Heart left ventricle (tissue), 16 donors: Measurements from ENCODE around the gene GPR39. TPM values are rescaled to one million over a fixed set of nuclear protein-coding genes. Genes with fewer than 3 reads are reported as not detected.

Experiments
- ATAC-seq, 4 donors: fragments of 200-7000 bp; cut with Tn5 transposase; one replicate each; pipeline ENCODE4 v1.9.1; 2020 to 2022; ENCODE audit warnings: moderate library complexity in 4 of 4, mild to moderate bottlenecking in 3 of 4, moderate number of reproducible peaks in 1 of 4
- DNase-seq, 5 donors: peaks; one replicate each; pipeline ENCODE4 v3.0.0-alpha.2; 2020
- H3K27ac ChIP-seq, 12 donors: fragments of 200-600 bp; sonication (generic) in 4 of 12; one replicate each; pipeline versions ENCODE4 v1.5.0 to v1.8.0; 2016 to 2022; ENCODE audit warnings: mild to moderate bottlenecking in 2 of 12
- H3K27me3 ChIP-seq, 9 donors: fragments of 200-600 bp; sonication (generic) in 2 of 9; one replicate each; pipeline versions ENCODE4 v1.5.1 to v1.8.0; 2016 to 2022; ENCODE audit warnings: mild to moderate bottlenecking in 3 of 9
- H3K36me3 ChIP-seq, 9 donors: fragments of 200-600 bp; sonication (generic) in 2 of 9; one replicate each; pipeline versions ENCODE4 v1.5.0 to v1.8.0; 2018 to 2022; ENCODE audit warnings: mild to moderate bottlenecking in 2 of 9
- H3K4me1 ChIP-seq, 12 donors: fragments of 200-600 bp; sonication (generic) in 4 of 12; one replicate each; pipeline versions ENCODE4 v1.5.0 to v1.8.0; 2016 to 2022; ENCODE audit warnings: mild to moderate bottlenecking in 3 of 12
- H3K4me3 ChIP-seq, 12 donors: fragments of 200-600 bp; sonication (generic) in 4 of 12; one replicate each; pipeline versions ENCODE4 v1.5.0 to v1.8.0; 2017 to 2022; ENCODE audit warnings: mild to moderate bottlenecking in 9 of 12, moderate library complexity in 4 of 12
- H3K9me3 ChIP-seq, 12 donors: fragments of 200-600 bp; sonication (generic) in 4 of 12; one replicate each; pipeline versions ENCODE4 v1.5.0 to v1.8.0; 2016 to 2022; ENCODE audit warnings: mild to moderate bottlenecking in 1 of 12
- POLR2A ChIP-seq, 2 donors: fragments of 450-650 bp; IDR thresholded peaks; one replicate each; pipeline ENCODE4 v1.6.1; 2017; ENCODE audit warnings: antibody characterized with exemption in 2 of 2, mild to moderate bottlenecking in 2 of 2, moderate library complexity in 2 of 2
- WGBS, 4 donors: extraction: QIAGEN DNeasy Blood & Tissue Kit in 2 of 4; methylation state at CpG; one replicate each; pipeline versions ENCODE4 v1.1.5 to v1.1.7; 2013 to 2018; 5-methylcytosine and 5-hydroxymethylcytosine counted together
- intact Hi-C, 10 donors: fragments of 100-400 bp; cut with DNase I; formaldehyde crosslinking; loops; one replicate each; pipeline versions ENCODE4 v1.11.1 to v1.14.2; 2022
- polyA plus RNA-seq, 2 donors: library from polyadenylated mRNA; stranded (reverse); fragments of 200-250 nt; gene quantifications; one replicate each; pipeline ENCODE4 v1.2.3, GENCODE V29; 2013
- total RNA-seq, 9 donors: library from RNA; depleted of rRNA in 2 of 9; stranded (reverse); fragments of >200 nt in 2 of 9; fragmentation: NEBNext Ultra II Directional in 3 of 9; extraction: Animal tissue kit (Norgen Biotek cat#: 25700) in 3 of 9; gene quantifications; one replicate each; pipeline versions ENCODE4 v1.1.0 to v1.2.4, GENCODE V29; 2016 to 2023
- TF ChIP-seq, protein P1 (sequence below), 12 donors: fragments of 200-600 bp; sonication (generic) in 4 of 12; IDR thresholded peaks; one replicate each; pipeline versions ENCODE4 v1.5.0 to v1.8.0; 2018 to 2022; ENCODE audit warnings: antibody characterized with exemption in 12 of 12, mild to moderate bottlenecking in 5 of 12
- donor health status: ischemic (EF 13 %, LVEDD 7.1; RV severe dilation, severe dysfunction).
- donor health status: healthy with polysubstance abuse.
- donor health status: DM: no; HTN: yes; CAD: no.
- donor health status: DM: no; HTN: no; CAD: no.
- donor health status: ischemic (EF 25% LVEDD 6.9; RV normal size, moderate dysfunction).
- donor health status: ischemic (EF 25% LVEDD 5.7; RV mildly dilated, moderate dysfunction).
- donor health status: healthy.
- donor health status: DM: yes; HTN: yes; CAD: no.
- donor health status: ischemic (EF 35%, LVEDD 5.7; RV mildly dilated, moderate dysfunction).
- donor health status: nonischemic (EF 11% LVEDD 7.7; RV severe dilation, severe dysfunction).
- donor health status: DM: yes; HTN: yes; CAD: no.
- donor health status: PGD.
- donor health status: ischemic (EF 29% LVEDD 5.4; RV normal size, mild dysfunction).
- donor health status: nonischemic (EF 23%, LVEDD 6.1; RV moderate dilation, normal function).

GPR39 gene
- total and polyA plus RNA-seq, 11 donors: 0.11 TPM; not detected in 10

DNA sequence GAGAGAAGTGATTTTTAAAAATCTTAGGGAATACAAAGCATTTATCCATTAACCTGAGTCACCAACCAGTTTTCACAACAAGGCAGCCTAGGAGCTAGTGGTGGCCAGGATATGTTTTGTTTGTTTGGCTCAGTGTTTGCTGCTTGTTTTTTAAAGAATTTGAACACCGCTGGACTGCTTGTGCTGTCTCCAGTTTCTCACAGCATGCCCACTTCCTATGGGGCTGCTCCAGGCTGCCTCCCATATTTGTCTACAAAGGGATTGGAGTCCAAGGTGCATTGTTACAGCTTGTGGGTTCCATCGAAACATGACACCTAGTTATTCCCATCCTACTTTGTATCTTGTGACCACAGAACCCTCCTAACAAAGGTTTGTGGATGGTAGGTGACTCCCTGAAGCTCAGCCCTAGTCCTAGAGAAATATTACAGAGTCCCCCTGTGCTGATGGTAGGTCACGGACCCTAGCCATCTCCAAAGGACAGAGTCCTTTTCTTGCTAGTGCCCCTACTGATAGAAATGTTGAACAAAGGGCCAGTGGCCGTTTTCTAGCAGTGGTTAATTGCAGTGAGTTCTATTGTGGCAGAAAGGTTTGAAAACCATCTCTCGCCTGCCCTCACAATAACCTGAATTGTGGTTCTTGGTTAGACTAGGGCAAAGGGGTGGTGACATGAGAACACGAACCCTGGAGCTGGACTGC lies 23.2 kb downstream of the GPR39 start:
- TF ChIP-seq, protein P1, sequence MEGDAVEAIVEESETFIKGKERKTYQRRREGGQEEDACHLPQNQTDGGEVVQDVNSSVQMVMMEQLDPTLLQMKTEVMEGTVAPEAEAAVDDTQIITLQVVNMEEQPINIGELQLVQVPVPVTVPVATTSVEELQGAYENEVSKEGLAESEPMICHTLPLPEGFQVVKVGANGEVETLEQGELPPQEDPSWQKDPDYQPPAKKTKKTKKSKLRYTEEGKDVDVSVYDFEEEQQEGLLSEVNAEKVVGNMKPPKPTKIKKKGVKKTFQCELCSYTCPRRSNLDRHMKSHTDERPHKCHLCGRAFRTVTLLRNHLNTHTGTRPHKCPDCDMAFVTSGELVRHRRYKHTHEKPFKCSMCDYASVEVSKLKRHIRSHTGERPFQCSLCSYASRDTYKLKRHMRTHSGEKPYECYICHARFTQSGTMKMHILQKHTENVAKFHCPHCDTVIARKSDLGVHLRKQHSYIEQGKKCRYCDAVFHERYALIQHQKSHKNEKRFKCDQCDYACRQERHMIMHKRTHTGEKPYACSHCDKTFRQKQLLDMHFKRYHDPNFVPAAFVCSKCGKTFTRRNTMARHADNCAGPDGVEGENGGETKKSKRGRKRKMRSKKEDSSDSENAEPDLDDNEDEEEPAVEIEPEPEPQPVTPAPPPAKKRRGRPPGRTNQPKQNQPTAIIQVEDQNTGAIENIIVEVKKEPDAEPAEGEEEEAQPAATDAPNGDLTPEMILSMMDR (IDR thresholded peaks at IDR 0.05): no peak
- TF ChIP-seq POLR2A (IDR thresholded peaks at IDR 0.05): no peak
- no peak for ATAC-seq
- no peak overlapping the region for H3K27ac ChIP-seq
- H3K27me3 ChIP-seq: no peaks in the 10 kb centered on the region
- intact Hi-C loops: loop anchor here in 1 of 10 donors (10.0 kb wide), 1 partner anchor 175 kb away; no protein-coding TSS in a partner anchor
- H3K4me1 ChIP-seq: no peaks in the 10 kb centered on the region
- no peak for DNase-seq
- H3K36me3 ChIP-seq: no peaks in the 10 kb centered on the region
- WGBS, 4 donors: 82 to 87% (median 84%) methylated on average over 6 of the region's 6 CpGs
- no peaks in the 10 kb centered on the region for H3K9me3 ChIP-seq
- no peak overlapping the region for H3K4me3 ChIP-seq

DNA sequence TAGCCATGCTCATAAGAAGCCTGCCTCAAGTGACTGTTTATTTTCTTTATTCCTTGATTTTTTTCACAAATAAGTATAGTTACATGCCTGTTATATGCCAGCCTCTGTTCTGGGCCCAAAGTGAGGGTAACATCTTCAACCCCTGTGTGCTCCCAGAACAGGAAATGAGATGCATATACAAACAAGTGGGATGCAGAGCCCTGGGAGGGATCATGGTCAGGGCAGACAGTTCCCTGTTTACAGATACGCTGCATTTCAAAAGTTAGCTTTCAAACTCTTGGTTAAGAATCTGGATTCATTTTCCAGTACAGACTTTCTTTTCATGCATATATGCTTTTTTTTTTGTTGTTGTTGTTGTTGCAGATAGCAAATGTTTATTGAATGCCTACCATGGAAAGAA lies 24.4 kb downstream of the GPR39 start:
- WGBS, 4 donors: 79 to 86% (median 83%) methylated on average over 1 of the region's 1 CpG
- no peak for ATAC-seq
- Histone ChIP-seq H3K36me3 (no peaks in the 10 kb centered on the region), H3K27me3 (no peaks in the 10 kb centered on the region), H3K4me3 (no peak overlapping the region), H3K4me1 (no peaks in the 10 kb centered on the region), H3K9me3 (no peaks in the 10 kb centered on the region), H3K27ac (no peak overlapping the region)
- intact Hi-C loops: loop anchor here in 1 of 10 donors (10.0 kb wide), 1 partner anchor 176 kb away; no protein-coding TSS in a partner anchor
- TF ChIP-seq, protein P1 (IDR thresholded peaks at IDR 0.05): no peak
- no peak for TF ChIP-seq POLR2A (IDR thresholded peaks at IDR 0.05)
- no peak for DNase-seq

DNA sequence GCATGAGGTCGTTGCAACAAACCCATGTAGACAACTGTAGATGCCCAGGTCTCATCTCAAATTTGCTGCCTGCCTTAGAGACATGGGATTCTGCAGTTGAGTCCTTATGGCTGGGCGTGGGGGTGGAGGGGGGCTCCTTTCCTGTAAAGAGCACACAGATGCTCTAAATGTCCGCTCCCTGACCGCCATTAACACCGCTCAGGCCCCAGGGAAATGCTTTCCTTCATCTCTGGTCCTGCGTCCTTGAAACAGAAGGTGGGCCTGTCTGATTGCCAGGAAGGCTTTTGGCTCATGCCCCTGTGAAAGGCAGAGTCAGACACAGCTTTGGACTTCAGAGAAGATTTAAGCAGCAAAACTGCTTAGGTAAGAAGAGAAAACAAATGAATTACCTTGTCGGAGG lies 25.7 kb downstream of the GPR39 start:
- Histone ChIP-seq H3K4me1 (no peaks in the 10 kb centered on the region), H3K27ac (no peak overlapping the region), H3K27me3 (no peaks in the 10 kb centered on the region), H3K36me3 (no peaks in the 10 kb centered on the region), H3K9me3 (no peaks in the 10 kb centered on the region), H3K4me3 (no peak overlapping the region)
- intact Hi-C loops: loop anchor here in 1 of 10 donors (10.0 kb wide), 1 partner anchor 177 kb away; no protein-coding TSS in a partner anchor
- 70 to 74% (median 73%) methylated on average over 7 of the region's 7 CpGs for WGBS, 4 donors
- no peak for TF ChIP-seq POLR2A (IDR thresholded peaks at IDR 0.05)
- TF ChIP-seq, protein P1 (IDR thresholded peaks at IDR 0.05): no peak
- no peak for ATAC-seq
- DNase-seq: no peak

DNA sequence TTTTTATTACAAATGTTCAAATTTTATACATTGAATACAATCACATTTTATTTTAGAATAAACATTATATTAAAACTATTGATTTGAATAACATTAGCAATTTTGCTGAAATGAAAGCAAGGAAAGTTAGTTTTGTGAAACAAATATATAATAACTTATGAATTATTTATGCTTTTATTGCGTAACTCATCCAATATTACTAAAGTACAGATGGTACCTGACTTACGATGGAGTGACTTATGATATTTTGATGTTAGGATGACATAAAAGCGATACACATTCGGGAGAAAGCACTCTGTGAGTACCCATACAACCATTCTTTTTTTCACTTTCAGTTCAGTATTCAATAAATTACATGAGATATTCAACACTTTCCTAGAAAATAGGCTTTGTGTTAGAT lies 26.5 kb downstream of the GPR39 start:
- H3K27ac ChIP-seq: no peak overlapping the region
- H3K36me3 ChIP-seq: no peaks in the 10 kb centered on the region
- intact Hi-C loops: loop anchor here in 1 of 10 donors (10.0 kb wide), 1 partner anchor 178 kb away; no protein-coding TSS in a partner anchor
- ATAC-seq (no peak), DNase-seq (no peak)
- H3K4me3 ChIP-seq: no peak overlapping the region
- TF ChIP-seq POLR2A (IDR thresholded peaks at IDR 0.05): no peak
- TF ChIP-seq, protein P1 (IDR thresholded peaks at IDR 0.05): no peak
- H3K4me1 ChIP-seq: peaks cover 0 to 2% (median 0%) of the 10 kb centered on the region in 12 donors
- WGBS, 4 donors: 82 to 98% (median 94%) methylated on average over 4 of the region's 4 CpGs
- no peaks in the 10 kb centered on the region for H3K27me3 ChIP-seq
- H3K9me3 ChIP-seq: no peaks in the 10 kb centered on the region
